ENCODE measurements around the gene TMC2.

Gene TMC2

DNA sequence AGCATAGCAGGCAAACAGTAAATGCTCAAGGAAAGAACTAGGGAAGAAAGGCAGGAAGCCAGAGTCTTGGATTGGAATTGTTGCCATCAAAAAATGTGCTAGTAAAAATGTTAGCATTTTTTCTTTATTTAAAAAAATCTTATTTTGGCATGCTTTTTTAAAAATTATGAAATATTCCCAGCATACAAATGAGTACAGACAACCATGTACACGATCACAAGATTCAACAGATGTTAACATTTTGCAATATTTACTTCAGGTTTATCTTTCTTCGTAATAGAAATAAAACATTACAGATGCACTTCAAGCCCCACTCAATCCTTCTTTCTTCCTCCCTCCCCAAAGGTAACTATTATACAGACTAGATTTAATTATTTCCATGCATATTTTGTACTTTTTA lies 88.7 kb downstream of the TMC2 start:
- no peak for DNase-seq (ENCODE audit: low read depth, low spot score)

DNA sequence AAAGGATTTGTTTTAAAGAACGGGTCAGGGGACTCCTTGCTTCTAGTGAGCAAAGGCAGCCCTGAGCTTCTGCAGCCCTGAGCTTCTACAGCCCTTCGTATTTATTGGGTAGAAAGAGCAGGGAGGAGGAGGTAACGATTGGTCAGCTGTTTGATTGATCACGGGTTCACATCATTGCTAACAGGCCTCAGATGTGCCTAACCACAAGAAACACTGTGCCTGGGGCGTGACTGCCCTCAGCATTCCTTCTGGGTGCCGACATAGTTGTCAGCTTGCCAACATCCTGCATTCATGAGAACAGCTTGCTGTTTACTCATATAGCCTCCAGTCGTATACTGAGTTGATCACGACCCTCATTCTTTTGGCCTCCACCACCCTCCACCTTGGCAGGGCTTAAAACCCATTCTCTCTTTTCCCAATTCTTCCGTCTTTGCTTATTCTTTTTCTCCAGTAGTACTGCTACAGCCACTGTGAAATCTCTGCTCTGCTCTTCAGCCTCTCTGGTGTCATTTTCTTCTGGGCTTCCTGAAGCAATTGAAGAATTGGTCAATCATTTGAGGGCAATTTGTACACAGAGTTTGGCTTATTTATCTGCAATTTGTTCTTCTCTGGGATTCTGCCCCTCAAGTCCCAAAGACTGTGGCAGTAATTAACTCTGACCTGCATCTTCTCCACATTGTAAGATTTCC lies 90.6 kb downstream of the TMC2 start:
- no peak for DNase-seq (ENCODE audit: low read depth, low spot score)

GRCh38 chr20:2631228-2631627 lies 94.9 kb downstream of the TMC2 start:
- no peak for DNase-seq (ENCODE audit: low read depth, low spot score)

GRCh38 chr20:2633381-2633780 lies 97.0 kb downstream of the TMC2 start:
- DNase-seq (ENCODE audit: low read depth, low spot score): no peak

- DNase-seq (ENCODE audit: low read depth, low spot score): no peak
Observed at GRCh38 chr20:2637246-2637645, 100.9 kb downstream of the TMC2 start.

DNA sequence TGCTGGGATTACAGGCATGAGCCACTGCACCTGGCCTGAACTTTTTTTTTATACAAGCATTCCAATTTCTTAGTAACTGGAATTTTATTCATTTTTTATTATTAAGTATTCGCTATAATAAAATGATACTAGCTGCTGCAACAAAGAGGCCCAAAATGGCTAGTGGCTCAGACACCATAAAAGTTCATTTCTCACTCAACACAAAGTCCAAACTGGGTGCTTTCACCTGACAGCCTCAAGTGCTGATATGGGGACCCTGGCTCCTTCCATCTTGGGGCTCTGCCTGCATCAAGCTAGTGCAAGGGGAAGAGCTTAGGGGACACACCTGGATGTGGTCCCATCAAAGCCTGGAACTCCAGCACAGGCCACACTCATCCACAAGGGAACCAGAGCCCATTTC lies 103.9 kb downstream of the TMC2 start:
- no peak for DNase-seq (ENCODE audit: low read depth, low spot score)

- DNase-seq (ENCODE audit: low read depth, low spot score): no peak
Observed at GRCh38 chr20:2640899-2641298, 104.5 kb downstream of the TMC2 start.

GRCh38 chr20:2643708-2644107 lies 107.3 kb downstream of the TMC2 start:
- DNase-seq (ENCODE audit: low read depth, low spot score): no peak

- DNase-seq (ENCODE audit: low read depth, low spot score): peak; percentile 56
Observed at GRCh38 chr20:2651772-2652723, 115.7 kb downstream of the TMC2 start, which contains the start of gene NOP56. Gene NOP56 (plus strand): TSS chr20:2652632. CDS start chr20:2652661, 29 bp downstream.

DNA sequence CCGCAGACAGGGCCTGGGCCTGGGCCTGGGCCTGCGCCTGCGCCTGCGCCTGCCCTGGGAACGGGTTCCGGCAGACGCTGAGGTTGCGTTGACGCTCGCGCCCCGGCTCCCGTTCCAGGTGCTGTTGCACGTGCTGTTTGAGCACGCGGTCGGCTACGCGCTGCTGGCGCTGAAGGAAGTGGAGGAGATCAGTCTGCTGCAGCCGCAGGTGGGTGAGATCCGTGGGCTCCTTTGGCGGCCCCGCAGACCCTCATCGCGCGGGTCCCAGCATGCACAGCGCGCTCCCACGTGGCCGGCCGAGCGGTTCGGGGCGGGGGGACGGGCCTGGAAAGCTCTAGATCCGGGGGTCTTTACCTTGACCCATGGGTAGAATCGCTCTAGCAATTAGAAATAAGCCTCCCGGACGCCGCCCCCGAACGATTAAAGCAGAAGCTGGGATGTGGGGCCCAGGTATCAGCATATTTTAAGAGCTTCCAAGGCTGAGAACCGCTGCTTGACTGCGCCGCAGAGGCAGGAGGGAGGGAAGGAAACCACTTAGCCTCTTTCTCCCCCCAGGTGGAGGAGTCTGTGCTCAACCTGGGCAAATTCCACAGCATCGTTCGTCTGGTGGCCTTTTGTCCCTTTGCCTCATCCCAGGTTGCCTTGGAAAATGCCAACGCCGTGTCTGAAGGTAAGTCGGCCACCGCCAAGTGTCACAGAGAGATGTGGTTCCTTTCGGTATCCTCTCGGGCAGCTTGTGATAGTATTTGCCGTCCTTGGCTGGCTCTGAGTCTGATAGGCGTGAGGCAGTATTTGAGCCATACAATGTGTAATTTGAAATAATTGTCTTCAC lies 116.6 kb downstream of the TMC2 start:
- DNase-seq (ENCODE audit: low read depth, low spot score): no peak

- DNase-seq (ENCODE audit: low read depth, low spot score): no peak
Observed at GRCh38 chr20:2653556-2654383, 117.4 kb downstream of the TMC2 start.

DNA sequence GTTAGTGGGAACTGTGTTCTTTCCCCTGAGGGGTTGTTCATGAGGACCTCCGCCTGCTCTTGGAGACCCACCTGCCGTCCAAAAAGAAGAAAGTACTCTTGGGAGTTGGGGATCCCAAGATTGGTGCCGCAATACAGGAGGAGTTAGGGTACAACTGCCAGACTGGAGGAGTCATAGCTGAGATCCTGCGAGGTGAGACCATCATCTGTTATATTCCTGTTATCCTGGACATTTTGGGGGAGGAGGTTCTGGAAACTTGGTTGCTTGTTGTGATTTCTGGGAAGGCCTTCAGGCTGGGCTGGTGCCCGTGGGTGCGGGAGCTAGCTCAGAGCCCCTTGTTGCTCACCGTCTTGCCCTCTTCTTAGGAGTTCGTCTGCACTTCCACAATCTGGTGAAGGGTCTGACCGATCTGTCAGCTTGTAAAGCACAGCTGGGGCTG lies 118.0 kb downstream of the TMC2 start:
- no peak for DNase-seq (ENCODE audit: low read depth, low spot score)

DNA sequence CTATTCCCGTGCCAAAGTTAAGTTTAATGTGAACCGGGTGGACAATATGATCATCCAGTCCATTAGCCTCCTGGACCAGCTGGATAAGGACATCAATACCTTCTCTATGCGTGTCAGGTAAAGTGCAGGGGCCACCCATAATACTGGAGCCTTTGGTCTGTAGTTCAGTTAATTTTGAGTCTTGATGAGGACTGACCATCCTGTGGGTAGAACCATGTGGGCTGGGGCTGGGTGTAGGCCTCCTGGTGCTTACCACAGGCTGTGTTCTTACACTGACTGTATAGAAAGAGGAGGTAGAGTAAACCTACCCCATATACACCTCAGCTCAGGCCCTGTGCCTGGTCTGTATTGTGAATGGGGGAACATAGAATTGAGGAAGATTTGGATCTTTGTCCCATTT lies 118.5 kb downstream of the TMC2 start:
- no peak for DNase-seq (ENCODE audit: low read depth, low spot score)

DNA sequence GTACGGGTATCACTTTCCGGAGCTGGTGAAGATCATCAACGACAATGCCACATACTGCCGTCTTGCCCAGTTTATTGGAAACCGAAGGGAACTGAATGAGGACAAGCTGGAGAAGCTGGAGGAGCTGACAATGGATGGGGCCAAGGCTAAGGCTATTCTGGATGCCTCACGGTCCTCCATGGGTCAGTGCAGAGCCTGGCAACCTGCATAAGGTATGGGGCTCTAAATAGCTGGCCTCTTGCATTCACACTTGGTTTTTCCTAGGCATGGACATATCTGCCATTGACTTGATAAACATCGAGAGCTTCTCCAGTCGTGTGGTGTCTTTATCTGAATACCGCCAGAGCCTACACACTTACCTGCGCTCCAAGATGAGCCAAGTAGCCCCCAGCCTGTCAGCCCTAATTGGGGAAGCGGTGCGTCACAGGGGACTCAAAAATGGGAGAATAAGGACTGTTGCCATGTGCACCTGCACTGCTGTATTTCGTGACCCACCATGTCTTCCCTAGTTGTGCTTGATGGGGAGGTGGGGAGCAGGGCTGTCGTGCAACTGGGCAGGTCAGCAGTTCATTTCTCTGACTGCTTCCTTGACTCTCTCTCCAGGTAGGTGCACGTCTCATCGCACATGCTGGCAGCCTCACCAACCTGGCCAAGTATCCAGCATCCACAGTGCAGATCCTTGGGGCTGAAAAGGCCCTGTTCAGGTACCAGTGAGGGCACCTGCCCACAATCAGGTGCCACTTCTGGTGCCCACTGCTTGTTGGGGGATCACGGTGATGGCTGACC lies 119.2 kb downstream of the TMC2 start:
- no peak for DNase-seq (ENCODE audit: low read depth, low spot score)

- no peak for DNase-seq (ENCODE audit: low read depth, low spot score)
Observed at GRCh38 chr20:2656471-2657117, 120.2 kb downstream of the TMC2 start.

DNA sequence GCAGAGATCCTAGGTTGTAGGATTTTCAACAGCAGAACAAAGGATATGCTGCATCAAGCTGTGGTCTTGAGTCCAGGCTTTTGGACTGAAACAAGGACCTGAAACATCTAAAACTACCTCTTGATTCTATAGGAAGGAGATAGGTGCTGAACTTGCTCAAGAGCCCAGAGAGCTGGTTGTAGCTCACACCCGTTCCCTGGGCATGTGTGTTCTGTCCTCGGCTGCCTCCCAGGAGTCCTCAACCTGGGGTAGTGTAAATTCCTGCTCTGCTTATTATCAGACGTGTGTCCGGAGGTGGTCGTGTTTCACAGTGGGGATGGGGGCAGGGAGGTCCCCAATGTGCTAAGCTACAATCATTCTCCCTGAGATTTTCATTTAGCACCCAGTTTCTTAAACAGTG lies 120.9 kb downstream of the TMC2 start:
- no peak for DNase-seq (ENCODE audit: low read depth, low spot score)

GRCh38 chr20:2657674-2658073 lies 121.3 kb downstream of the TMC2 start:
- DNase-seq (ENCODE audit: low read depth, low spot score): no peak

GRCh38 chr20:2658414-2659354 lies 122.3 kb downstream of the TMC2 start:
- no peak for DNase-seq (ENCODE audit: low read depth, low spot score)

DNA sequence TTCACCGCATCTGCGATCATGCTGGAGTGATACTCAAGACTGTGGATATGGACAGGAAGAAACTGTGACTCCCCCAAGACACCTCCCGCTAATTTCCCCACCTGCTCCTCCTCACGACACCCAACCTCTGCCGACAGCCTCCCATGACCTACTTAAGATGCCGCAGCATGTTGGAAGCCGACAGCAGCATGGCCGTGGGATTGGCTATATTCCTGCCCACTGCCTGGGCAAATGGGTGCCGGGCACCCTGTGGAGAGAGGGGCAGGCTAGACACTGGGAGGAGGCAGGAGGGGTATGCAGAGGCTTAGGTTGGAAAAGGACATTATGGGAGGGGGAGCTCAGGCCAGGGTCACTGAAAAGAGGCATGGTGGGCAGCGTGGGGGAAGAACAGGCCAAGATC lies 123.2 kb downstream of the TMC2 start:
- DNase-seq (ENCODE audit: low read depth, low spot score): no peak

Measured in brain pericyte (primary cell).